ENCODE results near the gene ENTREP1.

The ENTREP1 gene

GRCh38 chr9:69425136-69425801 is 100.3 kb downstream of the ENTREP1 start:
- no peaks in the 10 kb centered on the region for H3K27me3 ChIP-seq (replicated peaks)
- DNase-seq = no peak
- TF ChIP-seq CTCF (IDR thresholded peaks at IDR 0.05; ENCODE audit: low read depth, low read length, missing control alignments) = no peak
- H3K4me3 ChIP-seq (ENCODE audit: low read depth, low read length) = no peak overlapping the region
- no peaks in the 10 kb centered on the region for H3K36me3 ChIP-seq (replicated peaks)
- H3K27ac ChIP-seq = no peak overlapping the region
- in situ Hi-C loops (cut with HindIII; ENCODE audit: low pct_ligation_motif_present, low sequenced_read_pairs) = no loop called here

GRCh38 chr9:69427286-69427685 is 102.3 kb downstream of the ENTREP1 start:
- no peak for TF ChIP-seq CTCF (IDR thresholded peaks at IDR 0.05; ENCODE audit: low read depth, low read length, missing control alignments)
- Histone ChIP-seq H3K27ac (no peak overlapping the region), H3K27me3 (replicated peaks) (no peaks in the 10 kb centered on the region), H3K4me3 (ENCODE audit: low read depth, low read length) (no peak overlapping the region), H3K36me3 (replicated peaks) (no peaks in the 10 kb centered on the region)
- in situ Hi-C loops (cut with HindIII; ENCODE audit: low pct_ligation_motif_present, low sequenced_read_pairs) = no loop called here
- DNase-seq = no peak

- no peak for TF ChIP-seq CTCF (IDR thresholded peaks at IDR 0.05; ENCODE audit: low read depth, low read length, missing control alignments)
- Histone ChIP-seq H3K36me3 (replicated peaks) (no peaks in the 10 kb centered on the region), H3K27ac (no peak overlapping the region), H3K27me3 (replicated peaks) (no peaks in the 10 kb centered on the region), H3K4me3 (ENCODE audit: low read depth, low read length) (no peak overlapping the region)
- in situ Hi-C loops (cut with HindIII; ENCODE audit: low pct_ligation_motif_present, low sequenced_read_pairs) = no loop called here
- DNase-seq = no peak
Observed at GRCh38 chr9:69428017-69428785, 103.2 kb downstream of the ENTREP1 start.

GRCh38 chr9:69429281-69429680 is 104.3 kb downstream of the ENTREP1 start:
- H3K27me3 ChIP-seq (replicated peaks) = no peaks in the 10 kb centered on the region
- in situ Hi-C loops (cut with HindIII; ENCODE audit: low pct_ligation_motif_present, low sequenced_read_pairs) = no loop called here
- TF ChIP-seq CTCF (IDR thresholded peaks at IDR 0.05; ENCODE audit: low read depth, low read length, missing control alignments) = no peak

GRCh38 chr9:69430206-69430605 is 105.2 kb downstream of the ENTREP1 start:
- Histone ChIP-seq H3K27me3 (replicated peaks) (no peaks in the 10 kb centered on the region), H3K27ac (no peak overlapping the region), H3K4me3 (ENCODE audit: low read depth, low read length) (no peak overlapping the region), H3K36me3 (replicated peaks) (no peaks in the 10 kb centered on the region)
- no peak for TF ChIP-seq CTCF (IDR thresholded peaks at IDR 0.05; ENCODE audit: low read depth, low read length, missing control alignments)
- in situ Hi-C loops (cut with HindIII; ENCODE audit: low pct_ligation_motif_present, low sequenced_read_pairs) = no loop called here
- DNase-seq = no peak

More at GRCh38 chr9:69429281-69429680, 104.3 kb downstream of the ENTREP1 start:
- Histone ChIP-seq H3K36me3 (replicated peaks) (no peaks in the 10 kb centered on the region), H3K27ac (no peak overlapping the region), H3K4me3 (ENCODE audit: low read depth, low read length) (no peak overlapping the region)
- DNase-seq = no peak
